Keratinocyte (primary cell): ENCODE results near the gene TMA16. TPM values are rescaled to one million over a fixed set of nuclear protein-coding genes. Genes with fewer than 3 reads are reported as not detected.

Experiments used
- DNase-seq: peaks from one replicate; pipeline ENCODE4 v3.0.0-alpha.2; 2011; ENCODE audit warnings: low read depth, missing footprints, low spot score
- FAIRE-seq: peaks from 2 replicates; lab custom pipeline; 2011; peaks lifted over from hg19 to GRCh38; lab: Jason Lieb, UNC
- H2AFZ ChIP-seq: 2 replicates; pipeline ENCODE4 v1.6.0; 2012; ENCODE audit warnings: low read length, control low read depth, inconsistent platforms; ENCODE audit not compliant: control insufficient read depth
- H3K27ac ChIP-seq: 2 replicates; pipeline ENCODE4 v1.5.1; 2011; ENCODE audit warnings: low read length; ENCODE audit not compliant: control insufficient read depth, insufficient read depth
- H3K27me3 ChIP-seq: 3 replicates; pipeline ENCODE4 v1.6.0; 2011; ENCODE audit warnings: low read length; ENCODE audit not compliant: control insufficient read depth, insufficient read depth; ENCODE audit errors: extremely low read depth
- H3K36me3 ChIP-seq, 2 experiments: 2 replicates in 1 of 2; 3 replicates in 1 of 2; pipeline ENCODE4 v1.5.1; 2011; ENCODE audit warnings: low read length in 2 of 2, mild to moderate bottlenecking in 1 of 2; ENCODE audit not compliant: control insufficient read depth in 2 of 2, insufficient read depth in 2 of 2; ENCODE audit errors: extremely low read depth in 1 of 2
- H3K4me1 ChIP-seq: 3 replicates; pipeline ENCODE4 v1.5.1; 2011; ENCODE audit warnings: low read length; ENCODE audit not compliant: control insufficient read depth, insufficient read depth; ENCODE audit errors: extremely low read depth
- H3K4me2 ChIP-seq: 3 replicates; pipeline ENCODE4 v1.6.0; 2011; ENCODE audit warnings: low read depth, low read length; ENCODE audit not compliant: control insufficient read depth, insufficient read depth; ENCODE audit errors: extremely low read depth
- H3K4me3 ChIP-seq, 3 experiments: fragments of 200-600 bp in 1 of 3; sonication (generic) in 1 of 3; 2 replicates in 2 of 3; 3 replicates in 1 of 3; pipeline ENCODE4 v1.5.1; 2011 to 2016; ENCODE audit warnings: low read length in 3 of 3, mild to moderate bottlenecking in 3 of 3, control low read depth in 2 of 3, inconsistent platforms in 1 of 3, low read depth in 1 of 3, mixed read lengths in 1 of 3, mixed run types in 1 of 3, moderate library complexity in 1 of 3; ENCODE audit not compliant: control insufficient read depth in 2 of 3, insufficient read depth in 2 of 3; ENCODE audit errors: extremely low read depth in 1 of 3
- H3K79me2 ChIP-seq: 2 replicates; pipeline ENCODE4 v1.6.0; 2012; ENCODE audit warnings: low read length; ENCODE audit not compliant: control insufficient read depth, insufficient read depth
- H3K9ac ChIP-seq: 3 replicates; pipeline ENCODE4 v1.6.0; 2011; ENCODE audit warnings: low read length; ENCODE audit not compliant: control insufficient read depth, insufficient read depth; ENCODE audit errors: extremely low read depth
- H3K9me1 ChIP-seq: 3 replicates; pipeline ENCODE4 v1.6.0; 2011; ENCODE audit warnings: low read length; ENCODE audit not compliant: control insufficient read depth, insufficient read depth; ENCODE audit errors: extremely low read depth
- H3K9me3 ChIP-seq: 2 replicates; pipeline ENCODE4 v1.5.1; 2012; ENCODE audit warnings: low read depth, low read length; ENCODE audit not compliant: control insufficient read depth
- H4K20me1 ChIP-seq: 3 replicates; pipeline ENCODE4 v1.6.0; 2011; ENCODE audit warnings: low read length; ENCODE audit not compliant: control insufficient read depth, insufficient read depth; ENCODE audit errors: extremely low read depth
- EZH2 ChIP-seq: IDR thresholded peaks from one replicate; pipeline ENCODE4 v1.6.1; 2012; ENCODE audit warnings: inconsistent platforms, mild to moderate bottlenecking, low read length, moderate library complexity
- dilution Hi-C: fragments of 300-500 bp; cut with MboI; formaldehyde crosslinking; loops from one replicate; pipeline ENCODE4 v1.7.0; 2020; ENCODE audit warnings: low sequenced_read_pairs; ENCODE audit not compliant: extremely low pct_ligation_motif_present
- polyA plus RNA-seq, 5 experiments: library from polyadenylated mRNA; depleted of rRNA in 3 of 5; stranded (reverse) in 3 of 5; stranded (forward) in 1 of 5; unstranded in 1 of 5; fragments of >200 nt; gene quantifications; 1 replicate in 1 of 5; 2 replicates in 3 of 5; 3 replicates in 1 of 5; pipeline versions ENCODE4 v1.2.1 to v1.2.3, GENCODE V29; 2011 to 2012; ENCODE audit warnings: missing spikeins in 2 of 5, low read depth in 1 of 5, low replicate concordance in 1 of 5
- TF ChIP-seq, protein P1 (sequence below), 3 experiments: IDR thresholded peaks in 1 of 3; conservative IDR thresholded peaks in 1 of 3; optimal IDR thresholded peaks in 1 of 3; 2 replicates in 2 of 3; 3 replicates in 1 of 3; pipeline versions ENCODE3 to v1.5.1; 2011; ENCODE audit warnings: low read length in 3 of 3, mild to moderate bottlenecking in 3 of 3, moderate library complexity in 2 of 3, control low read depth in 1 of 3, inconsistent platforms in 1 of 3; ENCODE audit not compliant: insufficient read depth in 2 of 3; ENCODE audit errors: extremely low read depth in 1 of 3

TMA16 gene
- polyA plus RNA-seq, 1 donor (not counting 4 experiments of a cell fraction or from before 2014, with no cell fraction given), result 21.3 TPM

DNA sequence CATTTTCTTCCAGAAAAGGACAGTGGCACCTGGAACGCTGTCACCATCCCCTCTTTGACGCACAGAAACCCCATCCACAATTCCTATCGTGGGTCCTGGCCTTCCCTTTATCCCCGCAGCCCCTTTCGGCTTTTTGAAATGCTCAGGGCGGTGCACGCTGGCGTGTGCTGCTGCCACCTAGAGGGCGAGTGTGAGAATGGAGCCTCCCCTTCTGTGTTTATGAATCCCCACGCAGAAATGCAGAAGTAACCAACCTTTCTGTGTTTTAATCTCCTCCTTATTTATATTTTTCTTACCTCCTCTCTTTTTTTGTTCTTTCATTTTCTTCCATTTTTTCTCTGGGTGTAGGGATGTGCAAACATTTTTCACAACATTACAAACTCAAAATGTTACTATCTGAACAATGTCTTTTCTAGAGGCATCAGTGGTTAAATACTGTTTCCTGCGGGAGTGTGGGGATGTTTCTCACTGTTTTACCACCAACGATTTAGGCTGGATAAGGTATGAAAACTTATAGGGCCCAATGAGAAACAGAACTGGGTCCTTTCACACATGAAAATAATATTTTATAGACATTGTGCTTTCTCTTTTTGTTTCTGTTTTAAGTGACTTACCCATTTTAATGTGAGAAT is 50.0 kb downstream of the TMA16 start:
- peaks cover 4% of the 10 kb centered on the region for H3K9me1 ChIP-seq
- H2AFZ ChIP-seq, result peak overlapping the region; percentile 51
- peaks cover 26% of the 10 kb centered on the region for H3K4me1 ChIP-seq
- no peaks in the 10 kb centered on the region for H3K36me3 ChIP-seq
- no peaks in the 10 kb centered on the region for H3K79me2 ChIP-seq
- H3K9me3 ChIP-seq, result no peaks in the 10 kb centered on the region
- peak overlapping the region; percentile 61 for H3K4me2 ChIP-seq
- dilution Hi-C loops, result no loop called here
- FAIRE-seq, result peak; percentile 77
- no peaks in the 10 kb centered on the region for H4K20me1 ChIP-seq
- no peaks in the 10 kb centered on the region for H3K27me3 ChIP-seq
- TF ChIP-seq, protein P1, sequence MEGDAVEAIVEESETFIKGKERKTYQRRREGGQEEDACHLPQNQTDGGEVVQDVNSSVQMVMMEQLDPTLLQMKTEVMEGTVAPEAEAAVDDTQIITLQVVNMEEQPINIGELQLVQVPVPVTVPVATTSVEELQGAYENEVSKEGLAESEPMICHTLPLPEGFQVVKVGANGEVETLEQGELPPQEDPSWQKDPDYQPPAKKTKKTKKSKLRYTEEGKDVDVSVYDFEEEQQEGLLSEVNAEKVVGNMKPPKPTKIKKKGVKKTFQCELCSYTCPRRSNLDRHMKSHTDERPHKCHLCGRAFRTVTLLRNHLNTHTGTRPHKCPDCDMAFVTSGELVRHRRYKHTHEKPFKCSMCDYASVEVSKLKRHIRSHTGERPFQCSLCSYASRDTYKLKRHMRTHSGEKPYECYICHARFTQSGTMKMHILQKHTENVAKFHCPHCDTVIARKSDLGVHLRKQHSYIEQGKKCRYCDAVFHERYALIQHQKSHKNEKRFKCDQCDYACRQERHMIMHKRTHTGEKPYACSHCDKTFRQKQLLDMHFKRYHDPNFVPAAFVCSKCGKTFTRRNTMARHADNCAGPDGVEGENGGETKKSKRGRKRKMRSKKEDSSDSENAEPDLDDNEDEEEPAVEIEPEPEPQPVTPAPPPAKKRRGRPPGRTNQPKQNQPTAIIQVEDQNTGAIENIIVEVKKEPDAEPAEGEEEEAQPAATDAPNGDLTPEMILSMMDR (optimal IDR thresholded peaks at IDR 0.05 in 1 of 3, IDR thresholded peaks at IDR 0.05 in 1 of 3, conservative IDR thresholded peaks at IDR 0.05 in 1 of 3; ENCODE audit: extremely low read depth in 1 of 3, insufficient read depth in 2 of 3, low read length in 3 of 3), result peak; percentile 91 to 93 (median 92)
- TF ChIP-seq EZH2, result no peak
- peak overlapping the region in 1 of 3 experiments; percentile 23 for H3K4me3 ChIP-seq
- H3K9ac ChIP-seq, result peak overlapping the region; percentile 40
- no peak for DNase-seq
- H3K27ac ChIP-seq, result no peak overlapping the region

DNA sequence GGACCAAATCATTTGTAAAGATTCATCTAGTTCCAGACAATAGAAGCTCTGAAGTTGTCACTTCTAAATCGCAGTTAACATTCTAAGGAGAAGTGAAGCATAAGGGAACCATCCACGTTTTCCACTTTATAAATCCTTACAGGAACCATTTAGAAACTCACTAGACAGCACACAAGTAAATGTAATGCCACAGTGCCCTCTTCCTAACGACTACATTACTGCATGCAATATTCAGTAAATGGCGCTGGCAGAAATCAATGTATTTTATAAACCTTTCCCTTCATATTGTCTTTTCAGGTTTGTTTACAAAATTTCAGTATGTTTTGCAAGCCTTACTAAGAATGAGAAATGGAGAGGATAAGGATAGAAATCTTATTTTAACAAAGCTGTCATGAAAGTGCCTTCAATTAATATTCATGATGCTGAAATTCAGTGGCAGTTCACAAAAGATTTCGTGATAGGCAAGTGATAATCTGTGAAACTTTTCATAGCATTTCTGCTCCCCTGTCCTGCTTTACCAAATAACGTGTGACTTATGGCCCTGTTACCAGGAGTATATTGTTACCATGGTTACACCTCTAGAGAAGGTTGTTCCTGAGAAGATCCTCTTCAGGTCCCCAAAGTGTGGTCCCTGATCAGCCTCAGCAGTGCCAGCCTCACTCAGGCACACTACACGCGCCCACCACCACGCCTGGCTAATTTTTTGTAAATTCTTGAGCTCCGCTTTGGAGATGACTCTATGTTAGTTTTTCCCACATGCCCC is 54.2 kb downstream of the TMA16 start:
- Histone ChIP-seq H3K4me1 (peaks cover 12% of the 10 kb centered on the region), H3K79me2 (no peaks in the 10 kb centered on the region), H3K4me3 (no peak overlapping the region), H3K9me3 (no peaks in the 10 kb centered on the region), H3K4me2 (no peak overlapping the region), H3K9ac (no peak overlapping the region), H4K20me1 (no peaks in the 10 kb centered on the region), H2AFZ (no peak overlapping the region), H3K36me3 (no peaks in the 10 kb centered on the region), H3K27ac (no peak overlapping the region), H3K27me3 (no peaks in the 10 kb centered on the region), H3K9me1 (no peaks in the 10 kb centered on the region)
- FAIRE-seq, result peak; percentile 77
- TF ChIP-seq EZH2, result no peak
- TF ChIP-seq, protein P1 (optimal IDR thresholded peaks at IDR 0.05 in 1 of 3, IDR thresholded peaks at IDR 0.05 in 1 of 3, conservative IDR thresholded peaks at IDR 0.05 in 1 of 3; ENCODE audit: extremely low read depth in 1 of 3, insufficient read depth in 2 of 3, low read length in 3 of 3), result peak in 2 of 3 experiments; percentile 42 to 61
- no peak for DNase-seq
- dilution Hi-C loops, result no loop called here
